GM21786 (cell line): ENCODE measurements around the gene CDC42SE2.
"Not testable (repeated sequence)": the region's sequence is repeated elsewhere in the genome, so short reads cannot be mapped to it uniquely, and the experiment has no call there.

ENCODE experiments used
- ATAC-seq: cut with Tn5 transposase; IDR thresholded peaks from one replicate; pipeline ENCODE4 v1.9.1; 2021; ENCODE audit not compliant: unreplicated experiment

CDC42SE2 gene

GRCh38 chr5:131386779-131387178 is 122.9 kb downstream of the CDC42SE2 start:
- ATAC-seq, result no peak

GRCh38 chr5:131387255-131387654 is 123.4 kb downstream of the CDC42SE2 start:
- ATAC-seq, result no peak

DNA sequence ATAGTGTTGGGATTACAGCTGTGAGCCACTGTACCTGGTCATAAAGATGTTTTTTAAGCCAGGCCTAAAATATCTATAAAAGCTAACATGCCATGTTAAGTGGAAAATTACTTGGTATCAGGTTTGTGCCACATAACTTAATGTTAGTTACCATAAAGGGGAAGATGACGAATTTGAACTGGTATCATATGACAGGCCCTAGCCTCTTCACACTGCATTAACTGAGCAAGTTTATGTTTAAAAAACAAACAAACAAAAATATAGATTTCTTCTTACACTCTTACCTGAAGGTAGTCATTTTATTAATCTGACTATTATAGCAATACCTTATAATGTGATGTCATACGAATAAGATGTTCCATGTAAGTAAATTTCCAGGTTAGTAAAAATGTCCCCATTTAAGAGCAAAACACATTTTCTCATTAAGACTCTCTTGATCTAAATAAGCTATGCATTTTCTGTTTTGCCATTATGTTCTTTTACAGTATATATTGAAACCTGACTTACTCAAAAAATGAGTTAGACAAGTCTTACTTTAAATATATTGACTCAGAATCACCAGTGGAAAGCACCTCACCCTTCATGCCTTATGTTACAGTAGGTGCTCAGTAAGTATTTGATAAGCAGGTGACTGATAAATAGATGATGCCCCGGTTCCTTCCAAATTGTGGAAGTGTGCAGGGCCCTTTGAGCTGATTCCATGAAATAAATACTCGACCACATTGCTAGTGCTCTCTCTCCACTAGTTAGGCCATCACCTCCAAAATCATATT is 125.4 kb downstream of the CDC42SE2 start:
- ATAC-seq, result no peak

GRCh38 chr5:131389869-131390265 is 126.0 kb downstream of the CDC42SE2 start:
- ATAC-seq, result no peak

DNA sequence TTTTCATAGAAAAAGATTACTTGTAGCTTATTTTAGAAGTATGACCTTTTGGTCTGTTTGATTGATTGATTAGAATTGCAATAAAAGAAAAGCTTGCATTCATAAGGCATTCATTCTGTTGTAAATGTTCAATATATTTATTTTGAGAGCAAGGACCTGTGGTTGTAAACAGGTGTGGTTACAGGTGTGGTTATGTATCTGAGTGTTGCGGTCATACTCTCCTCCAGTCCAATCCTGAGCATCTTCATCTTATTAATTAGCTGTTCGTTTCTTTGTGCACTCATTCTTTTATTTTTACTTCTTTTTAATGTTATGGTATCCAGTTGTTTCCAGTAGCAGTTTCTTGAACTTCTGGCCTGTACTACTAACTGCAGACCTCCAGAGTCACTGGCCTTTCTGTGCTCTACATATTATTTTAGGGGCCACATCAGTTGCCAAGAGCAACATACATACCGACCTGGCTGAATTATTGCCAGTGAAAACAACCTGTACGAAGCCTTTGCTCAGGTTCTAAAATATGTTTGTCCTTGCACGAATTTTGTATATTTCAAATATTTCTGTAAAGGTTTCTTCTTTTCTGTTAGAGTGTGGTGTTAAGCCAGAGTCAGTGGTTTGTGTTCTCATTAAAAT is 128.7 kb downstream of the CDC42SE2 start:
- no peak for ATAC-seq

- ATAC-seq, result no peak
Measured at GRCh38 chr5:131393498-131393968, 129.7 kb downstream of the CDC42SE2 start.

DNA sequence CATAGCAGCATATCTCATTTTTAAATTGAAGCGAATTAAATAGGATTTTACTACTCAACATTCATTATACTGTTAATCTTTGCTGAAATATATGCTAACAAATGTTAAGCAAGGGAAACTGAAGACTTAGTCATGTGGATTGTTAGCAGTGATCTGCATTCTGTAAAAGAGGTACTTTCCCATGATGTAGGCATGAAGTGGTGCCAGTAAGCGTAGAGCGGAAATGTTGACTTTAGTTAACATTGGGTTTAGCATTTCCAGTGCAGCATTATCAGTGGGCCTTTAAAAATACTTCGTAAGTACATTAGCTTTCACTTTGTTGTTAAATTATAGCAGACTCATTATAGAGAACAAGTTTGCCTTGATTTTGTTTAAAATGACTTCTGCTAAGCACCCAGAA is 130.3 kb downstream of the CDC42SE2 start:
- peak; percentile 85 for ATAC-seq

GRCh38 chr5:131396015-131396414 is 132.2 kb downstream of the CDC42SE2 start:
- peak; percentile 86 for ATAC-seq

DNA sequence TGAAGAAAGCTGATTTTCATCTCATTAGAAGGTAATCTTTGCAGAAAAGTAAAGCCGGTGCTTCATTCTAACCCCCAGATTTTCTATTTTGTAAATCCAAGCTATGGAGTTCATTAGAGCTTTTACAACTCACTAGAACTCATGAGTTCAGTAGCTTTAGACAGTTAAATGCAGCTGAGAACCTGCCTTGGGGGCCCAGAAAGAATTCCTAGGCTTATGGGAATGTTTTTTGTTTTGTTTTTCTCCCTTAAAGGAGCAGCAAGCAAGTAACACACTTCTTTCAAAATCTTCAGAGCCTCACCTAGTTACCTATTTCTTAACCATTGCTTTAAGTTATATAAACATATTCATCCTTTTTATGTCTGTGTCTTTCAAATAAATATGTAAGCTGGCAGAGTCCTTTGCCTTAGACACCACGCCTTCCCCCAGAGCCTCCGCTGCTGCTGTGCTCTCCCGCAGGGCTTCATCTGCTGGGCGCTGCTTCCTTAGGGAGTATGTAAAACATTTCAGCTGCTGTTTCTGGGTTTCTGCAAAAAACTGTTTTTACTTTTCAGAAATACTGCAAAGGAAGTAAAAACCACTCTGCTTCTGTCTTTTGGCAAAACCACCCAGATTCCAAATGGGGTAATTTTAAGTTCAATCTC is 132.9 kb downstream of the CDC42SE2 start:
- no peak for ATAC-seq

DNA sequence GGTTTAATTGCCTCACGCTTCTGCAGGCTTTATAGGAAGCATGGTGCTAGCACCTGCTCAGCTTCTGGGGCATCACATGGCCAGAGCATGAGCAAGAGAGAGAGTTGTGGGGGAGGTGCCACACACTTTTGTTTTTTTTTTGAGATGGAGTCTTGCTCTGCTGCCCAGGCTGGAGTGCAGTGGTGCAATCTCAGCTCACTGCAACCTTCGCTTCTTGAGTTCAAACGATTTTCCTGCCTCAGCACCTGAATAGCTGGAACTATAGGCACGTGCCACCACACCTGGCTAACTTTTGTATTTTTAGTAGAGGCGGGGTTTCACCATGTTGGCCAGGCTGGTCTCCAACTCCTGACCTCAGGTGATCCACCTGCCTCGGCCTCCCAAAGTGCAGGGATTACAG is 135.2 kb downstream of the CDC42SE2 start:
- not testable (repeated sequence) for ATAC-seq

- no peak for ATAC-seq
Measured at GRCh38 chr5:131400585-131400984, 136.7 kb downstream of the CDC42SE2 start.

DNA sequence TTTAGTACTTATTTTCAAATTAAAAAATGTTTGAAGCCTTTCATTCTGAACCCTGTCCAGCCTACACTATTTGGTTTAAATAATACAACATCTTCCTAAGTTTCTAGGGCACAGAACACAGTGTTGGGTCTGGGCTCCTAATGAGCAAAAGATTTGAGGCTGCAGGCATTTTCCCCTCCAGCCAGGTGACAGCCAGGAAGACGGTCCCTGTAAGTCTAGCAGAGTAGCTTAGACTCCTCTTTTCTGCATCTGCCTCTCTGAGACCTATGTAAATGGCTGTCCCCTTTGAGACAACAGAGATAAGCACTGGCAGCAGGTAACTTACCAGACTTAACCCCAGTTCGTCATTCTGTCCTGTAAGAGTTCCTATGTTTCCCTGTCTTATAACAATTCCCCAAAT is 141.8 kb downstream of the CDC42SE2 start:
- ATAC-seq, result no peak

DNA sequence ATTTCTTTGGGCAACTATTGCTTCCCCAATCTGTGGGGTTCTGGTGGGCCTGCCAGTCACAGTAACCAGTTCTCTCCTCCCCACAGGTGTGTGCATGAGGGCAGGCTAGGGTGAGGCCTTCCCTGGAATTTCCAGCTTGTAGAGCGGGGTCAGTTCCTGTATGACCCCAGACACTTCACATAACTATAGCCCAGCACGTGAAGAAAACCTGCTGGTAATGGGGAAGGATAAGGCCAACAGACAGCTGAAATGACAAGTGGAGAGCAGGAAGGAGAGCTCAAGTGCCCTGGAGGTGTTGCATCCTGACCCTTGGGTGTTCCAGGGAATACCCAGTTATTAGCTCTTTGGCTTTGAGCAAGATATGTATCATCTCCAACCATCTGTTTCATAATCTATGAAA is 142.2 kb downstream of the CDC42SE2 start:
- no peak for ATAC-seq

- no peak for ATAC-seq
Measured at GRCh38 chr5:131406975-131407638, 143.3 kb downstream of the CDC42SE2 start.

DNA sequence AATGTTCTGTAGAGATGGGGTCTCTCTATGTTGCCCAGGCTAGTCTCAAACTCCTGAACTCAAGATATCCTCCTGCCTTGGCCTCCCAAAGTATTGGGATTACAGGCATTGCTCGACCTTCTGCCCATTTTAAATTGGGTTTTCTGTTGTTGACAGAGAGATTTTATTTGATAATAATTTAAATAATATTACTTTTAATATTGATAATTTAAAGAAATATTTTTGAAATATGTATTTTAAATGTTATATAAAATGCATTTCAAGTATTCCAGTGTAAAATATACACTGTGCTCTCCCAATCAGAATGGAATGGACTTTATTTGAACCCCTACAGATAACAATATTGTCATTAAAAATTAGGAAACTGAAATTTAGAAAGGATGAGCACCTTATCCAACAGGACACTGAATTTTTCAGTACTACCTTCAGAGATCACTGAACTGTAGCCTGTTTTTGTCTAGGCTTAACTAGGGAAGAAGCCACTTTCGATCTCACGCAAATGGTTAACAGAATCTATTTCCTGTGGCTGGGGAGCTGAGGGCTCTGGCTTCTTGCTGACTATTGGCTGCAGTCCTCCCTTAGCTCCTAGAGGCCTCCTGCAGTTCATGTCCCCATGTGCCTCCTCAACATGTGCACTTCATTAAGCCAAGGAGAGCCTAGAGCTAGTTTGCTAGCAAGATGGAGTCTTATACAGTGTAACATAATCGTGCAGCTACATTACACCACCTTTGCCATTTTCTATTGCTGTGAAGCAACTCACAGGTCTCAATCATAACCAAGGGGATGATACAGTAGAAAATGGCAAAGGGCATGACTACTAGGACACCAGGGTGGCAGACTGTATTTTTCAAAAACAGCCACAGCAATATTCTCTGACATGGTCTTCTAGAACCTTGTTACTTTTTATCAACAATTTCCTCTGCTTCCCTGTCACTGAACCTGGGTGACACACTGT is 150.0 kb downstream of the CDC42SE2 start:
- ATAC-seq, result peak; percentile 78

GRCh38 chr5:131416729-131417128 is 152.9 kb downstream of the CDC42SE2 start:
- ATAC-seq, result peak; percentile 73

DNA sequence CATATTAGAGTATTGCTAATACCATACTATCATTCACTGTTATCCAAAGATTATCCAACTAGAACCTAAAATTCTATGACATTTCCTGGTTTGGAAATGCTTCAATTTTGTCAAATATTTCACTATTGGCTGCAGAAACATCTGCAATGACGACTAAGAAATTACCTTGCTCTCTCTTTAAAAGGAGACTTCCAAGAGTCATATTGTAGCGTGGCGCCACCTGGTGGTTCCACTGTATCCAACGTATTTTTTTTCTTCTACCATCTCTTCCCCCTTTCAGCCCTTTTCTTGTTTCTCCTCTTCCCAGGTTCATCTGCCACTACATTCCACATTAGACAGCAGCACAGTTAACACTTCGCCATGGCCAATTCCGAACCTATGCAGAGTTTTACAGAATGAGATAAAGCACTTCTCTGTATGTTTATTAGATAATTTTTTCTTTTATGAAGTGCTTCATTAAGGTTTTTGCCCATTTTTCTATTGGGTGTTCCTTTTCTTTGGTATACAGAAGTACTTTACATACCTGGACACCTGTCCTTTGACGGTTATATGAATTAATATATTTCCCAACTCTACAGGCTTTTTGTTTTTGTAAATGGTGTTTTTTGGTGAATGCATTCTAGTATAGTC is 153.5 kb downstream of the CDC42SE2 start:
- peak; percentile 28 for ATAC-seq

- ATAC-seq, result no peak
Measured at GRCh38 chr5:131418846-131419245, 155.0 kb downstream of the CDC42SE2 start.

DNA sequence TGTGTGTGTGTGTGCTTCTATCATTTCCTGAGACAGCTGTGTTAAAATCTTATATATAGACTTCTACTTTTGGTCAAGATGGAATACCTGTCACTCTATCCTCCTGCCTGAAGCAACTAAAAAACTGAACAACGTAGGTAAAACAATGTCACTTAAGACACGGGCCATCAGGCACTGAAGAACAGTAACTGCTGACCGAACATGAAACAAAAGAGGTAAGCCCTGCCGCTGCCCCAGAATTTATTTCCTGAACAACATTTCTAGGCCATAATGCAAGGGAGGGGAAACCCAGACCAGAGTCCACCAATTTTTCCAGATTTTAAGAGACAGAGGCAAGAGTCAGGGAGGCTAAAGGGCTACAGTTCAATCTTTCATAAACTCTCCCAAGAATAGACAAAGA is 156.0 kb downstream of the CDC42SE2 start:
- no peak for ATAC-seq

DNA sequence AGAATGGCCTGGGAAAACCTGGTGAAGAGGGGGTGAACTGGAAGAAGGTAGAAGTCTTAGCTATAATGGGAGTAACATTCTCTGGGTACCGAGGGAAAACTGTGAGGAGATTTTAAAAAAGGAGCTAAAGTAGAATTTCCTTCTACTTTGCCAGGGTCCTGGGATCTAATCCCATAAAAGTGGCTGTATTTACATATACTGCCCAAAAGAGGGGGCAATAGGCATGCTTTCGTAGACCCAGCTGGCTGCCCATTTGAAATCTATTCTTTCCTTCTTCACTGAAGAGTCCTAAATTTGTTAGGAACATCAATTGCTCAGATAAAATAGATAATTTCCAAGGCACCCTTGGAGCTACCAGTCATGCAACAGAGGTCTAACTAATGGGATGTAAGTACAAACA is 159.2 kb downstream of the CDC42SE2 start:
- ATAC-seq, result no peak
